Neuron (in vitro differentiated cells): Measurements from ENCODE around the gene CPNE2.

Experiments used
- H2AFZ ChIP-seq: one replicate; pipeline ENCODE4 v1.6.1; 2013; ENCODE audit warnings: low read depth, mild to moderate bottlenecking, inconsistent platforms, low read length, moderate library complexity
- H3K27me3 ChIP-seq: one replicate; pipeline ENCODE4 v1.6.1; 2013; ENCODE audit warnings: low read length; ENCODE audit not compliant: insufficient read depth
- H3K36me3 ChIP-seq: one replicate; pipeline ENCODE4 v1.6.1; 2013; ENCODE audit warnings: low read length; ENCODE audit not compliant: insufficient read depth
- H3K4me1 ChIP-seq: one replicate; pipeline ENCODE4 v1.6.1; 2013; ENCODE audit warnings: low read length; ENCODE audit not compliant: insufficient read depth
- H3K4me3 ChIP-seq: 2 replicates; pipeline ENCODE4 v1.5.1; 2013; ENCODE audit warnings: mild to moderate bottlenecking, low read length, moderate library complexity
- H3K9me3 ChIP-seq: one replicate; pipeline ENCODE4 v1.6.1; 2013; ENCODE audit warnings: low read length

The CPNE2 gene

GRCh38 chr16:57091975-57092785, at the start of gene CPNE2:
TSS of gene CPNE2 (plus strand) at chr16:57092583. CDS start at chr16:57110743, 18,160 bp downstream.
- no peaks in the 10 kb centered on the region for H3K36me3 ChIP-seq
- H3K27me3 ChIP-seq: no peaks in the 10 kb centered on the region
- H2AFZ ChIP-seq: peak within 1 kb of the TSS; percentile 94
- peaks cover 19% of the 10 kb centered on the region for H3K4me1 ChIP-seq
- peak within 1 kb of the TSS; percentile 76 for H3K4me3 ChIP-seq
- H3K9me3 ChIP-seq: no peaks in the 10 kb centered on the region

- Histone ChIP-seq H2AFZ (no peak overlapping the region), H3K4me1 (no peaks in the 10 kb centered on the region), H3K27me3 (no peaks in the 10 kb centered on the region), H3K9me3 (peaks cover 3% of the 10 kb centered on the region), H3K36me3 (no peaks in the 10 kb centered on the region), H3K4me3 (no peak overlapping the region)
These were observed 49.1 kb upstream of the CPNE2 start for GRCh38 chr16:57043248-57043647.

GRCh38 chr16:57044931-57045693, 47.3 kb upstream of the CPNE2 start:
- Histone ChIP-seq H3K27me3 (no peaks in the 10 kb centered on the region), H3K9me3 (peaks cover 3% of the 10 kb centered on the region), H3K4me3 (no peak overlapping the region), H2AFZ (no peak overlapping the region), H3K36me3 (no peaks in the 10 kb centered on the region), H3K4me1 (no peaks in the 10 kb centered on the region)

- H3K36me3 ChIP-seq: no peaks in the 10 kb centered on the region
- H3K27me3 ChIP-seq: no peaks in the 10 kb centered on the region
- H2AFZ ChIP-seq: no peak overlapping the region
- no peaks in the 10 kb centered on the region for H3K4me1 ChIP-seq
- no peak overlapping the region for H3K4me3 ChIP-seq
- H3K9me3 ChIP-seq: peaks cover 3% of the 10 kb centered on the region
These were observed 46.5 kb upstream of the CPNE2 start for GRCh38 chr16:57045694-57046381.

GRCh38 chr16:57048095-57048494, 44.3 kb upstream of the CPNE2 start:
- no peak overlapping the region for H2AFZ ChIP-seq
- no peaks in the 10 kb centered on the region for H3K4me1 ChIP-seq
- no peak overlapping the region for H3K4me3 ChIP-seq
- no peaks in the 10 kb centered on the region for H3K9me3 ChIP-seq
- no peaks in the 10 kb centered on the region for H3K36me3 ChIP-seq
- H3K27me3 ChIP-seq: no peaks in the 10 kb centered on the region

- no peak overlapping the region for H3K4me3 ChIP-seq
- H3K27me3 ChIP-seq: no peaks in the 10 kb centered on the region
- H3K9me3 ChIP-seq: no peaks in the 10 kb centered on the region
- H2AFZ ChIP-seq: no peak overlapping the region
- H3K36me3 ChIP-seq: no peaks in the 10 kb centered on the region
- H3K4me1 ChIP-seq: no peaks in the 10 kb centered on the region
These were observed 42.7 kb upstream of the CPNE2 start for GRCh38 chr16:57049678-57050077.

GRCh38 chr16:57051696-57052228, 40.6 kb upstream of the CPNE2 start:
- Histone ChIP-seq H3K4me3 (no peak overlapping the region), H3K4me1 (peaks cover 5% of the 10 kb centered on the region), H3K36me3 (no peaks in the 10 kb centered on the region), H3K9me3 (no peaks in the 10 kb centered on the region), H3K27me3 (no peaks in the 10 kb centered on the region), H2AFZ (no peak overlapping the region)

- no peaks in the 10 kb centered on the region for H3K9me3 ChIP-seq
- no peaks in the 10 kb centered on the region for H3K36me3 ChIP-seq
- no peak overlapping the region for H2AFZ ChIP-seq
- no peak overlapping the region for H3K4me3 ChIP-seq
- peaks cover 5% of the 10 kb centered on the region for H3K4me1 ChIP-seq
- no peaks in the 10 kb centered on the region for H3K27me3 ChIP-seq
These were observed 39.2 kb upstream of the CPNE2 start for GRCh38 chr16:57053206-57053605.

- no peaks in the 10 kb centered on the region for H3K36me3 ChIP-seq
- H3K4me3 ChIP-seq: no peak overlapping the region
- H2AFZ ChIP-seq: no peak overlapping the region
- no peaks in the 10 kb centered on the region for H3K27me3 ChIP-seq
- peaks cover 5% of the 10 kb centered on the region for H3K4me1 ChIP-seq
- no peaks in the 10 kb centered on the region for H3K9me3 ChIP-seq
These were observed 38.0 kb upstream of the CPNE2 start for GRCh38 chr16:57054338-57054737.

- no peaks in the 10 kb centered on the region for H3K27me3 ChIP-seq
- peaks cover 5% of the 10 kb centered on the region for H3K4me1 ChIP-seq
- H2AFZ ChIP-seq: no peak overlapping the region
- no peaks in the 10 kb centered on the region for H3K9me3 ChIP-seq
- H3K4me3 ChIP-seq: no peak overlapping the region
- H3K36me3 ChIP-seq: no peaks in the 10 kb centered on the region
These were observed 37.6 kb upstream of the CPNE2 start for GRCh38 chr16:57054771-57055170.

GRCh38 chr16:57055671-57056070, 36.7 kb upstream of the CPNE2 start:
- Histone ChIP-seq H3K9me3 (no peaks in the 10 kb centered on the region), H3K4me1 (peaks cover 5% of the 10 kb centered on the region), H2AFZ (no peak overlapping the region), H3K4me3 (no peak overlapping the region), H3K27me3 (no peaks in the 10 kb centered on the region), H3K36me3 (no peaks in the 10 kb centered on the region)

- H2AFZ ChIP-seq: no peak overlapping the region
These were observed 34.0 kb upstream of the CPNE2 start for GRCh38 chr16:57058291-57058861.

More at GRCh38 chr16:57058291-57058861, 34.0 kb upstream of the CPNE2 start:
- H3K36me3 ChIP-seq: no peaks in the 10 kb centered on the region
- peaks cover 7% of the 10 kb centered on the region for H3K4me1 ChIP-seq
- H3K27me3 ChIP-seq: peaks cover 5% of the 10 kb centered on the region
- no peaks in the 10 kb centered on the region for H3K9me3 ChIP-seq
- H3K4me3 ChIP-seq: no peak overlapping the region
